SKM-1 treated with dmso at 0.1 percent for 144 hours (cell line): ENCODE results near the gene RIOK2.
"Not testable (repeated sequence)": the region's sequence is repeated elsewhere in the genome, so short reads cannot be mapped to it uniquely, and the experiment has no call there.

Experiments
- DNase-seq: peaks from one replicate; lab custom pipeline; 2025; ENCODE audit not compliant: unreplicated experiment; lab: John Stamatoyannopoulos, UW

Gene RIOK2

GRCh38 chr5:97183100-97183929 lies at the start of gene RIOK2:
Gene RIOK2 (minus strand): TSS chr5:97183247. CDS start chr5:97183191, 56 bp downstream.
- peak; percentile 97 for DNase-seq

- DNase-seq: peak; percentile 77
Observed at GRCh38 chr5:97231025-97231636, 48.1 kb upstream of the RIOK2 start.

- DNase-seq: no peak
Observed at GRCh38 chr5:97229688-97230285, 46.7 kb upstream of the RIOK2 start.

- DNase-seq: no peak
Observed at GRCh38 chr5:97229196-97229595, 46.1 kb upstream of the RIOK2 start.

GRCh38 chr5:97225222-97225621 lies 42.2 kb upstream of the RIOK2 start:
- no peak for DNase-seq

- DNase-seq: no peak
Observed at GRCh38 chr5:97224112-97224750, 41.2 kb upstream of the RIOK2 start.

- DNase-seq: no peak
Observed at GRCh38 chr5:97223596-97223995, 40.5 kb upstream of the RIOK2 start.

- DNase-seq: no peak
Observed at GRCh38 chr5:97209343-97209742, 26.3 kb upstream of the RIOK2 start.

- no peak for DNase-seq
Observed at GRCh38 chr5:97208714-97209113, 25.7 kb upstream of the RIOK2 start.

GRCh38 chr5:97208184-97208713 lies 25.2 kb upstream of the RIOK2 start:
- no peak for DNase-seq

- DNase-seq: peak; percentile 23
Observed at GRCh38 chr5:97194366-97194765, 11.3 kb upstream of the RIOK2 start.

GRCh38 chr5:97193355-97193688 lies 10.3 kb upstream of the RIOK2 start:
- DNase-seq: no peak

- no peak for DNase-seq
Observed at GRCh38 chr5:97192580-97193354, 9.7 kb upstream of the RIOK2 start.

GRCh38 chr5:97191893-97192292 lies 8.8 kb upstream of the RIOK2 start:
- DNase-seq: no peak

GRCh38 chr5:97189523-97189922 lies 6.5 kb upstream of the RIOK2 start:
- not testable (repeated sequence) for DNase-seq

- peak; percentile 48 for DNase-seq
Observed at GRCh38 chr5:97183930-97184213, 825 bp upstream of the RIOK2 start.

GRCh38 chr5:97182571-97183099 lies 412 bp downstream of the RIOK2 start:
- DNase-seq: no peak

GRCh38 chr5:97181856-97182545 lies 1.0 kb downstream of the RIOK2 start:
- no peak for DNase-seq

GRCh38 chr5:97179457-97179856 lies 3.6 kb downstream of the RIOK2 start:
- DNase-seq: not testable (repeated sequence)

- DNase-seq: no peak
Observed at GRCh38 chr5:97172227-97172626, 10.8 kb downstream of the RIOK2 start.
